Measurements from ENCODE around the gene CDK5R2.

- no peak for TF ChIP-seq CTCF (conservative IDR thresholded peaks at IDR 0.05; ENCODE audit: low read depth, low read length)
- TF ChIP-seq EZH2 (IDR thresholded peaks at IDR 0.05; ENCODE audit: low read length, unreplicated experiment) = no peak
Observed at GRCh38 chr2:218999021-218999880, 39.8 kb downstream of the CDK5R2 start.
